Body of pancreas (tissue), 4 donors: ENCODE results near the gene PTCHD4. TPM values are rescaled to one million over a fixed set of nuclear protein-coding genes. Genes with fewer than 3 reads are reported as not detected.

Experiments used
- ATAC-seq: fragments of 150-250 bp; one replicate; pipeline ENCODE4 v1.9.1; 2016
- DNase-seq, 4 donors: peaks; one replicate each; pipeline ENCODE4 v3.0.0-alpha.2; 2019
- H3K27ac ChIP-seq, 4 donors: fragments of 200-600 bp; sonication (generic); 1 replicate in 3 of 4; 2 replicates in 1 of 4; pipeline versions ENCODE4 v1.5.1 to v1.6.1; 2016 to 2019; ENCODE audit warnings: mild to moderate bottlenecking in 1 of 4, mixed read lengths in 1 of 4, moderate library complexity in 1 of 4
- H3K27me3 ChIP-seq, 2 donors: fragments of 200-600 bp; sonication (generic); one replicate each; pipeline ENCODE4 v1.6.0; 2016; ENCODE audit warnings: mild to moderate bottlenecking in 1 of 2
- H3K36me3 ChIP-seq, 2 donors: fragments of 200-600 bp; sonication (generic); replicated peaks in 1 of 2; 2 replicates each; pipeline ENCODE4 v1.5.1; 2016; ENCODE audit warnings: low read depth in 2 of 2; ENCODE audit not compliant: insufficient read depth in 1 of 2
- H3K4me1 ChIP-seq: fragments of 200-600 bp; sonication (generic); one replicate; pipeline ENCODE4 v1.6.0; 2016
- H3K4me3 ChIP-seq, 2 donors: fragments of 200-600 bp; sonication (generic); 1 replicate in 1 of 2; 2 replicates in 1 of 2; pipeline ENCODE4 v1.5.1; 2016 to 2019
- H3K9me3 ChIP-seq, 3 donors: fragments of 200-600 bp; sonication (generic); 1 replicate in 2 of 3; 2 replicates in 1 of 3; pipeline ENCODE4 v1.5.1; 2016
- CTCF ChIP-seq, 7 experiments: fragments of 450-650 bp in 4 of 7; fragments of 200-600 bp in 3 of 7; sonication (generic) in 3 of 7; IDR thresholded peaks; one replicate each; pipeline ENCODE4 v1.5.1; 2016 to 2019; ENCODE audit warnings: antibody characterized with exemption in 7 of 7
- POLR2A ChIP-seq, 3 donors: fragments of 450-650 bp; IDR thresholded peaks; one replicate each; pipeline ENCODE4 v1.6.1; 2016; ENCODE audit warnings: antibody characterized with exemption in 3 of 3, mild to moderate bottlenecking in 2 of 3
- WGBS, 2 donors: methylation state at CpG; one replicate each; pipeline ENCODE4 v1.1.5; 2017; 5-methylcytosine and 5-hydroxymethylcytosine counted together
- intact Hi-C: fragments of 100-400 bp; cut with DNase I; formaldehyde crosslinking; loops from one replicate; pipeline ENCODE4 v1.15.1; 2023
- total RNA-seq, 2 donors: library from RNA; depleted of rRNA; stranded (reverse); fragments of >200 nt; gene quantifications; one replicate each; pipeline ENCODE4 v1.1.0, GENCODE V29; 2016

The PTCHD4 gene
- total RNA-seq, 2 donors from 2014 or later, result 0.26 TPM; not detected in 1

GRCh38 chr6:48071833-48072232, 39.2 kb downstream of the PTCHD4 start:
- Histone ChIP-seq H3K36me3 (no peaks in the 10 kb centered on the region), H3K4me3 (no peak overlapping the region), H3K9me3 (no peaks in the 10 kb centered on the region), H3K4me1 (peaks cover 4% of the 10 kb centered on the region), H3K27me3 (no peaks in the 10 kb centered on the region), H3K27ac (no peak overlapping the region)
- TF ChIP-seq CTCF (IDR thresholded peaks at IDR 0.05) (no peak), POLR2A (IDR thresholded peaks at IDR 0.05) (no peak)
- DNase-seq (no peak), ATAC-seq (no peak)
- intact Hi-C loops, result no loop called here
- WGBS, 2 donors, result 43 to 56% methylated on average over 3 of the region's 3 CpGs

- DNase-seq (no peak), ATAC-seq (no peak)
- no peaks in the 10 kb centered on the region for H3K27me3 ChIP-seq
- H3K4me3 ChIP-seq, result no peak overlapping the region
- no peak overlapping the region for H3K27ac ChIP-seq
- intact Hi-C loops, result no loop called here
- no peak for TF ChIP-seq CTCF (IDR thresholded peaks at IDR 0.05)
- no peak for TF ChIP-seq POLR2A (IDR thresholded peaks at IDR 0.05)
- H3K36me3 ChIP-seq, result no peaks in the 10 kb centered on the region
- H3K9me3 ChIP-seq, result no peaks in the 10 kb centered on the region
- 27 to 29% methylated on average over 11 of the region's 11 CpGs for WGBS, 2 donors
- H3K4me1 ChIP-seq, result peaks cover 4% of the 10 kb centered on the region
These were observed 41.7 kb downstream of the PTCHD4 start for GRCh38 chr6:48069280-48069679.

GRCh38 chr6:48068278-48069251, 42.4 kb downstream of the PTCHD4 start:
- Histone ChIP-seq H3K4me3 (no peak overlapping the region), H3K27ac (no peak overlapping the region), H3K27me3 (no peaks in the 10 kb centered on the region), H3K36me3 (no peaks in the 10 kb centered on the region), H3K9me3 (no peaks in the 10 kb centered on the region), H3K4me1 (peaks cover 4% of the 10 kb centered on the region)
- TF ChIP-seq POLR2A (IDR thresholded peaks at IDR 0.05), result no peak
- no peak for TF ChIP-seq CTCF (IDR thresholded peaks at IDR 0.05)
- intact Hi-C loops, result no loop called here
- peak in 1 of 4 donors; percentile 9 for DNase-seq
- ATAC-seq, result no peak
- WGBS, 2 donors, result 0 to 2% methylated on average over 20 to 63 of the region's 64 CpGs

GRCh38 chr6:48067886-48068277, 43.1 kb downstream of the PTCHD4 start:
- DNase-seq (no peak), ATAC-seq (no peak)
- WGBS, 2 donors, result 9 to 23% methylated on average over 3 to 4 of the region's 4 CpGs
- Histone ChIP-seq H3K27ac (no peak overlapping the region), H3K4me1 (peaks cover 4% of the 10 kb centered on the region), H3K36me3 (no peaks in the 10 kb centered on the region), H3K9me3 (no peaks in the 10 kb centered on the region), H3K4me3 (no peak overlapping the region), H3K27me3 (no peaks in the 10 kb centered on the region)
- TF ChIP-seq POLR2A (IDR thresholded peaks at IDR 0.05) (no peak), CTCF (IDR thresholded peaks at IDR 0.05) (no peak)
- intact Hi-C loops, result no loop called here
